ENCODE data around the gene ADAP2. TPM values are rescaled to one million over a fixed set of nuclear protein-coding genes. Genes with fewer than 3 reads are reported as not detected.

ADAP2 gene
- total and polyA plus RNA-seq, 2 of the 8 experiments (the other 6 are each of a cell fraction or from before 2014, with no cell fraction given), result 0.76 to 1.1 TPM

- DNase-seq (ENCODE audit: low read depth in 1 of 2, low spot score in 2 of 2), result no peak
- Histone ChIP-seq H2AFZ (ENCODE audit: low read length) (no peak overlapping the region), H3K4ac (replicated peaks; ENCODE audit: insufficient read length, low read depth, low read length) (no peak overlapping the region), H3K79me1 (ENCODE audit: low read depth, low read length) (no peaks in the 10 kb centered on the region), H3K4me1 (replicated peaks in 1 of 4; ENCODE audit: control insufficient read depth in 3 of 4, insufficient read depth in 4 of 4, low read length in 3 of 4) (no peaks in the 10 kb centered on the region), H2BK5ac (ENCODE audit: low read depth, low read length) (no peak overlapping the region), H3K23ac (ENCODE audit: insufficient read length) (no peak overlapping the region), H4K91ac (replicated peaks; ENCODE audit: insufficient read length, low read length) (no peak overlapping the region), H4K5ac (ENCODE audit: insufficient read length, low read depth, low read length) (no peak overlapping the region), H3K9ac (replicated peaks in 1 of 4; ENCODE audit: extremely low read depth in 1 of 4, low read depth in 3 of 4, low read length in 3 of 4) (no peak overlapping the region), H2BK15ac (ENCODE audit: low read length) (no peak overlapping the region), H3K14ac (ENCODE audit: insufficient read length) (no peak overlapping the region), H4K8ac (ENCODE audit: extremely low read depth, insufficient read depth, low read length) (no peak overlapping the region), H3K9me3 (ENCODE audit: insufficient read depth in 2 of 2, low read depth in 1 of 2, low read length in 1 of 2) (no peaks in the 10 kb centered on the region), H2AK5ac (ENCODE audit: low read depth, low read length) (no peak overlapping the region), H3K18ac (ENCODE audit: extremely low read depth, low read length) (no peak overlapping the region), H4K20me1 (replicated peaks in 1 of 2; ENCODE audit: control insufficient read depth in 1 of 2, insufficient read depth in 2 of 2, low read length in 2 of 2) (no peaks in the 10 kb centered on the region), H3K4me2 (ENCODE audit: insufficient read depth in 1 of 2, low read depth in 2 of 2, low read length in 2 of 2) (no peak overlapping the region), H3K27me3 (replicated peaks in 1 of 4; ENCODE audit: control insufficient read depth in 3 of 4, extremely low read depth in 1 of 4, insufficient read depth in 3 of 4, low read length in 3 of 4) (peaks cover 7 to 18% (median 12%) of the 10 kb centered on the region in 4 experiments), H2BK120ac (replicated peaks; ENCODE audit: low read depth, low read length) (no peak overlapping the region), H3K56ac (replicated peaks; ENCODE audit: insufficient read length, low read depth, low read length) (no peak overlapping the region), H2BK12ac (ENCODE audit: low read depth, low read length) (no peak overlapping the region), H3K79me2 (ENCODE audit: control insufficient read depth in 1 of 2, insufficient read depth in 2 of 2, low read length in 2 of 2) (no peaks in the 10 kb centered on the region), H3K23me2 (ENCODE audit: low read depth, low read length) (0 out of 2 replicates have a peak, but pooled peaks cover under 1% of the 10 kb centered on the region), H3K36me3 (ENCODE audit: control insufficient read depth in 2 of 4, insufficient read depth in 4 of 4, low read length in 3 of 4) (no peaks in the 10 kb centered on the region), H2BK20ac (ENCODE audit: low read length) (no peak overlapping the region), H3K4me3 (ENCODE audit: extremely low read depth in 1 of 4, insufficient read depth in 2 of 4, low read depth in 3 of 4, low read length in 4 of 4) (no peak overlapping the region), H3K27ac (ENCODE audit: low read depth, low read length) (no peak overlapping the region)
- WGBS, 2 experiments (ENCODE audit: extremely low coverage in 1 of 2, insufficient coverage in 1 of 2, insufficient read length in 1 of 2, insufficient replicate concordance in 2 of 2, low coverage in 1 of 2, low lambda C conversion rate in 2 of 2, missing lambda C conversion rate in 1 of 2), result 88% methylated on average over 5 of the region's 5 CpGs; no CpG with 5 or more reads in 1 of the 2 experiments
- ChIA-PET CTCF (ENCODE audit: partially characterized antibody) (interaction anchor here (0.6 to 1.3 kb wide), 4 partner anchors 11 to 597 kb away, joined by 3 to 4 read pairs (median 3); partner anchors contain the start of gene RNF135), POLR2A (ENCODE audit: partially characterized antibody) (no interaction called here)
- FAIRE-seq, result no peak
- TF ChIP-seq KDM5A (IDR thresholded peaks at IDR 0.05; ENCODE audit: low read length) (no peak), TAF1 (IDR thresholded peaks at IDR 0.05; ENCODE audit: low read depth, low read length) (no peak), RNF2 (IDR thresholded peaks at IDR 0.05; ENCODE audit: borderline replicate concordance, low read depth, low read length, missing control alignments, poor library complexity, severe bottlenecking) (no peak)
Observed at GRCh38 chr17:30927756-30928155, 6.0 kb downstream of the ADAP2 start.

Data from H1 (cell line).